GM20000 (cell line): ENCODE data around the gene IFNL1.

ENCODE experiments used
- DNase-seq: peaks from one replicate; pipeline ENCODE4 v3.0.0; 2012; ENCODE audit warnings: low spot score
- TF ChIP-seq, protein P1 (sequence below): IDR thresholded peaks from 2 replicates; pipeline ENCODE4 v1.5.1; 2012; ENCODE audit warnings: mild to moderate bottlenecking, control low read depth; ENCODE audit errors: extremely low read depth, missing control alignments

The IFNL1 gene

DNA sequence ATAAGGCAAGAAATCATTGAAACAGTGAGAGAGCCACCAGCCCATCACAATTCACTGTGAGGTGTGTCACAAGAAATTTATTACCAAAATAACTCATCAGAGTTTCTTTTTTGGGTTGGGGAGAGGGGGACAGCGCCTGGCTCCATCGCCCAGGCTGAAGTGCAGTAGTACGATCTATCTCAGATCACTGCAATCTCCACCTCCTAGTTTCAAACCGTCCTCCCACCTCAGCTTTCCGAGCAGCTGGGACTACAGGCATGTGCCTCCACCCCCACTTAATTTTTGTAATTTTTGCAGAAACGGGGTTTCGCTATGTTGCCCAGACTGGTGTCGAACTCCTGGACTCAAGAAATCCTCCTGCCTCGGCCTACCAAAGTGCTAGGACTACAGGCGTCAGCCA, 3.6 kb downstream of the IFNL1 start:
- TF ChIP-seq, protein P1, sequence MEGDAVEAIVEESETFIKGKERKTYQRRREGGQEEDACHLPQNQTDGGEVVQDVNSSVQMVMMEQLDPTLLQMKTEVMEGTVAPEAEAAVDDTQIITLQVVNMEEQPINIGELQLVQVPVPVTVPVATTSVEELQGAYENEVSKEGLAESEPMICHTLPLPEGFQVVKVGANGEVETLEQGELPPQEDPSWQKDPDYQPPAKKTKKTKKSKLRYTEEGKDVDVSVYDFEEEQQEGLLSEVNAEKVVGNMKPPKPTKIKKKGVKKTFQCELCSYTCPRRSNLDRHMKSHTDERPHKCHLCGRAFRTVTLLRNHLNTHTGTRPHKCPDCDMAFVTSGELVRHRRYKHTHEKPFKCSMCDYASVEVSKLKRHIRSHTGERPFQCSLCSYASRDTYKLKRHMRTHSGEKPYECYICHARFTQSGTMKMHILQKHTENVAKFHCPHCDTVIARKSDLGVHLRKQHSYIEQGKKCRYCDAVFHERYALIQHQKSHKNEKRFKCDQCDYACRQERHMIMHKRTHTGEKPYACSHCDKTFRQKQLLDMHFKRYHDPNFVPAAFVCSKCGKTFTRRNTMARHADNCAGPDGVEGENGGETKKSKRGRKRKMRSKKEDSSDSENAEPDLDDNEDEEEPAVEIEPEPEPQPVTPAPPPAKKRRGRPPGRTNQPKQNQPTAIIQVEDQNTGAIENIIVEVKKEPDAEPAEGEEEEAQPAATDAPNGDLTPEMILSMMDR: no peak
- DNase-seq: no peak

DNA sequence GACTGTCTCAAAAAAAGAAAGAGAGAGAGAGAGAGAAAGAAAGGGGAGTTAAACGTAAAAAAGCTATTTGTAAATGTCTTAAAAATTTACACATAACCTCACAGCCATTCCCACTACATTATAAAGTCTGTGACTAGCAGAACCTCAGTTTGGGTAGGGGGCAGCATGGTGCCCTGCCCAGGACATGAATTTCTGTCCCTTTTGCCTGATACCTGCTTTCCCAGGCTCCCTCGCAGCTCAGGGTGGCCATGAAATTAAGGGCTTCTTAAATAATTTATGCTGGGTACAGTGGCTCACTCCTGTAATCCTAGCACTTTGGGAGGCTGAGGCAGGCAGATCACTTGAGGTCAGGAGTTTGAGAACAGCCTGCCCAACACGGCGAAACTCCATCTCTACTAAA, 4.8 kb downstream of the IFNL1 start:
- TF ChIP-seq, protein P1: no peak
- DNase-seq: no peak

DNA sequence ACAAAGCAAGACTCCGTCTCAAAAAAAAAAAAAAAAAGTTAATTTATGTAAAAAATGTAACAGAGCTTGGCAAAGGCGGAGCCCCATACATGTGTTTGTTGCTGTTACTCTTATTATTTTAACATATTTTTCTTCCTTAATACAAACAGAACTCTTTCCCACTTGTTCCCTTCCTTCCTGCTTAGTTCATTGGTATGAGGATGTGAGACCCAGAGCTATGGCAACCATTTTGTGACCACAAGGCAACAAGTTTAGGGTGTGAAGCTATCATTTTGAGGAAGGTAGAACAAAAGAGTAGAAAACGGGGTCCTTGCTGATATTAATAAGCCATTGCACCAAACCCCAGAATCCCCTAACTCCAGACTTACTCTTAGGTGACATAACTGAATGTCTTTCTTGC, 5.4 kb downstream of the IFNL1 start:
- DNase-seq: no peak

DNA sequence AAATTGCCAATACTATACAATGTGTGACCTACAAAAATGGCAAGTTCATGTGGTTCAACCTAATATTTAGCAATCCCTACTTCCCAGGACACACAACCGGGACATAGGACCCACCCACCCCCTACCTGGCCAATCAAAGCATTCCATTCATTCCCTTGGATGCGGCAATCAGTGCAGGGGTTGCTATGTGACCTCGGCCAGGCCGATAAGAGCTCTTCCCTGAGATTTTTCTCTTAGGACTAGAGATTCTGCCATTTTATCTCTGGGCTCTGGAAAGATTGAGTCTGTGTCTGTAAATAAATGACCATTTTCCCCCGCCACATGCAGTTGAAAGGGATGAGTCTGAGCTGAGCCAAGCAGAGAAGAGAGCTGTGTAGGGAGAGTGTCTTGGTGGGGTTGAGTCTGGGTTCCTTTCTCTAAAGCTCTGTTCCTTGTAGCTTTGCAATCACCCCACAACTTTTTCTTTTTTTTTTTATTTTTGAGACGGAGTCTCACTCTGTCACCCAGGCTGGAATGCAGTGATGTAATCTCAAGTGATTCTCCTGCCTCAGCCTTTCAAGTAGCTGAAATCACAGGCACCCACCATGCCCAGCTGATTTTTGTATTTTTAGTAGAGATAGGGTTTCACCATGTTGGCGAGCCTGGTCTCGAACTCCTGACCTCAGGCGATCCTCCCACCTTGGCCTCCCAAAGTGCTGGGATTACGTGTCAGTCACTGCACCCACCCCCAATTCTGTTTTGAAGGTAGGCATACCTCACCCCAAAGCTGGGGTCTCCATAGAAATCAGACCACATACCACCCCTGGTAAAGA, 7.4 kb downstream of the IFNL1 start:
- TF ChIP-seq, protein P1: no peak
- DNase-seq: no peak

More for the DNA sequence above, 5.4 kb downstream of the IFNL1 start:
- TF ChIP-seq, protein P1: no peak

DNA sequence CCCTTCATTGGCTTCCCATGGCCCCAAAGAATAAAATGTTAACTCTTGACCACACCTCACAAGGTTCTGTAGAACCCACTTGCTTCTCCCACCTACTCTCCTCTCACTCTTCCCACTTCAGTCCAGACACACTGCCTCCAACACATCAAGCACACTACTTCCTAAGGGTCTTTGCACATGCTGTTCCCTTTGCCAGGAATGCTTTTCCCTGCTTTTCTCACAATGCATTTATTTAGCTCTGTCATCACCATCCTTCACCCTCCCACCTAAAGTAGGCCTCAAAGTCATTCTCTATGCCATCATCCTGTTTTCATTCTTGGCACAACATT, 7.9 kb downstream of the IFNL1 start:
- DNase-seq: no peak
- TF ChIP-seq, protein P1: no peak

DNA sequence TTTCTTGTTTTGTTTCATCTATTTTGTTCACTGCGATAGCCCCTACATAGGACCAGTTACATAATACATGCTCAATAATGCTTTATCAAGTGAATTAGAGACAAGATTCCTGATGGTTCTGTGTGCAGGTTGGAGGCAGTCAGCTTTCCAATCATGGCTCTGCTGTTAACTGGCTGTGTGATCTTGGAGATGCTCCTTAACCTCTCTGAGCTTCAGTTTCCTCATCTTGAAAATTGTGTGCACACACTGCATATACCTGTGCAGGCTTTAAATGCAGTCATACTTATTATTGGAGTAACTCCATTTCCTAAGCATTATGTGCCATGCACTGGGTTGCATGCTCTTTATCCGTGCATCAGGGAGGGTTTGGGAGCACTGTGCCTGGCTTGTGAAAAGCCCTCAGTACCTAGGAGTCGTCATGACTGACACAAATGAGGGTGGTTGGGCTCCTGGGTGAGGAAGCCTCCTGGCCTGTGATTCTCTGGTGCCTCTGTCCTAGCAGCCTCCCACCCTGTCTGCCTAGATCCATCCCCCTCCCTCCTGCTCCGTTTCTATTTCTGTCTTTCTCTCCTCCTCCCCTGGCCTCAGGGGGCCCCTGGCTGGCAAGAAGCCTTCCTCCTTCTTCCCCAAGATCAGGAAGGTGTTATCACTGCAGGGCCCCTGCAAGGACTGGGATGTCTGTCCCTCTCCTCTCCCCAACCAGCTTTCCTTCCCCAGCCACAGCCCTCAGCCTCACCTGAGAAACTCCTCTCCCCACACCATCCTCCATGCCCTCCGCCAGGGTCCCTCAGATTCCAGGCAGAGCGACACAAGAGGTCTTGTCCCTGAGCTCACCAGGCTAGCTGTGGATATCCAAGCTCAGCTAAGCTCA, 8.7 kb downstream of the IFNL1 start:
- TF ChIP-seq, protein P1: no peak
- DNase-seq: no peak

DNA sequence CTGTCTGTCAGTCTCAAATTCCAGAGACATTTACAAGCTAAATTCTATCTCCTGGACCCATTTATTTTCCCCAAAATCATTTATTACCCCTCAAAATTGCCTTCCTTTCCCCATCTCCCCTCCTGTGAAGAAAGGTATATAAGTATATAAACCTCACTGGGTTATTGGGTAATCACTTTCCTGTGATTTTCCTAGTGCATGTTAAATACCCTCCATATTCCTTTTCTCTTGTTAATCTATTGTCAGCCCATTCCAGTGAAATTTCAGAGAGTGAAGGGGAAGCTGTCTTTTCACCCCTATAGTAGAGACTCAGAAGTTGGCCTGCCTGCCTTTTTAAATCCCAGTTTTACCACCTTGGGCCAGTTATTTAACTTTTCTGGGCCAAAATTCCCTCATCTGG, 9.9 kb downstream of the IFNL1 start:
- TF ChIP-seq, protein P1: no peak
- DNase-seq: no peak
